ENCODE measurements around the gene STRN. TPM values are rescaled to one million over a fixed set of nuclear protein-coding genes. Genes with fewer than 3 reads are reported as not detected.
"Not testable (repeated sequence)": the region's sequence is repeated elsewhere in the genome, so short reads cannot be mapped to it uniquely, and the experiment has no call there.

Gene STRN
- total RNA-seq, 2 donors from 2014 or later = 23.1 to 34.2 TPM

DNA sequence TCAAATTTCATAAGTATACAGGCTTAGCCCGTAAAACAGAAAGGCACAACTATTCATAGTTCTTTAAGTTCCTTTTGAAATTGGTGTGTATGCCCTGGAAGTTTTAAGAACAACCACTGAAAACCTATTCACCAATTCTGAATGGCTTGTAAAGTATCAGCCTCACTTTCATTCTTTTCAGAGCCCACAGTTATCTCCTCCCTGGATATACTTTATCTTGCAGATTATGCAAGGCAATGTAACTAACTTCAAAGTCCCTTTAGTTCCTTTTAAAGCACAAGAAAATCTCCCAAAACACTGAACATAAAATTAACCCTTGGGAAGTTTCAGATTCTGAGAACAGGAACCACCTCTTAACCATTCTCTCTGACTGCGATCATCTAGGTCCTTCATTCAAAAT lies 1.1 kb downstream of the STRN start:
- intact Hi-C loops (cut with DNase I) = no loop called here
- no peak for DNase-seq (ENCODE audit: low spot score)

DNA sequence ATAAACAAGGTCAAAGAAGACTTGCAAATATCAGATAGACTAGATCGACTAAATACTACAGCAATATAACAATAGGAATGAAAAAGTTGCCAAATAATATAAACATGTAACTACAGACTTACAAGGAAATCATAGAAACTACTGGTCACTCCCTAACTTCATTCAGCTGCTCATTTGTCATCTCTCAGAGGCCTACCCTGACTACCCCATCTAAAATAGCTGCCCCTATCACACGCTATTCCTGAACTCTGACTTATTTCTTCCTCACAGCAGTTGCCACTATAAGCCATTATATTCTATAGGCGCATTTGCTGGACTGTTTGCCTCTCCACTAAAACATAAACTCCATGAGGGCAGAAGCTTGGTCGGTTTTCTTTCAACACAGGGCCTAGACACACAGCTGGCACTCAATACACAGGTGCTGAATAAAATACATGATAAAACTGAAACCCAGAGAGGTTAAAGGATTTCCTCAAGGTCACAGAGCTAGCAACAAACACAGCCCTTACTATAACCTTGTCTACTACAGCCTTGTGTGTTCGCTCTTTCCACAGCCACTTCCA lies 1.8 kb downstream of the STRN start:
- intact Hi-C loops (cut with DNase I) = no loop called here
- DNase-seq (ENCODE audit: low spot score) = no peak

DNA sequence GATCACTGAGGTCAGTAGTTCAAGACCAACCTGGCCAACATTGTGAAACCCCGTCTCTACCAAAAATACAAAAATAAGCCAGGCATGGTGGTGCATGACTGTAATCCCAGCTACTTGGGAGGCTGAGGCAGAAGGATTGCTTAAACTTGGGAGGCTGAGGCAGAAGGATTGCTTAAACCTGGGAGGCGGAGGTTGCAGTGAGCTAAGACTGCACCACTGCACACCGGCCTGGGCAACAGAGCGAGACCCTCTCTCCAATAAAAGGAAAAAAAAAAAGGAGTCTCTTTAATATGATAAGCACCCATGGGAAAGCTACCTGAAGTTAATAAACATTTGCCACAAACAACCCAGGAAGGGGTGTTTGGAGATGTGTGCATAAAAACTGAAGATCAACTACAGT lies 2.6 kb downstream of the STRN start:
- intact Hi-C loops (cut with DNase I) = no loop called here
- DNase-seq (ENCODE audit: low spot score) = no peak

DNA sequence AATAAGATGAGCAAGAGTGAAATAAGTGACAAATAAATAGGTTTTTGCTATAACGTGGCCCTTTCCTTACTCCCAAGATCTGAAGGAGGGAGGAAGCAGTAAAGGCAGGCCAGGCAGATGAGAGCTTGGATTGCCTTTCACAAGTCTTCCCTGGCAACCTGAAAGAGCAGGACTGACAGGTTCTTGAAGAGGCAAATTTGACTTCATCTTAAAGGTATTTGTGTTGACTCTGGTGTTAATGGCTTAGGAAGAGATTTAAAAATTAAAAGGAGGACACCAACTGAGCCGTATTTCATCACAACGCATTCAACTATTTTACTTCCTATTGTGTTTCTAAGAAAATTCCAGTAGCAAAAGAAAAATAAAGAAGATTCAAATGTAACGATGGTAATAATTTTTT lies 3.2 kb downstream of the STRN start:
- intact Hi-C loops (cut with DNase I) = no loop called here
- no peak for DNase-seq (ENCODE audit: low spot score)

DNA sequence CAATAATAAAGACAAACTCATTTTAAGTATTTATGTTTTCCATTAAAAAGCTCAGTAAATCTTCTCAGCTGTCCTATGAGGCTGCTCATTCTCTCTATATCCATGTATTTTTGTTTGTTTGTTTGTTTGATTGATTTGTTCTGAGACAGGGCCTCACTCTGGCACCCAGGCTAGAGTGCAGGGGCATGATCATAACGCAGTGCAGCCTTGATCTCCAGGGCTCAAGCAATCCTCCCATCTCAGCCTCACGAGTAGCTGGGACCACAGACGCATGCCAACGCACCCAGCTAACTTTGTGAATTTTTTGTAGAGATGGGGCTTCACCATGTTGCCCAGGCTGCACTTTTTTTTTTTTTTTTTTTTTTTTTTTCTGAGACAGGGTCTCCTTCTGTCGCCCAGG lies 5.6 kb downstream of the STRN start:
- no peak for DNase-seq (ENCODE audit: low spot score)
- intact Hi-C loops (cut with DNase I) = no loop called here

DNA sequence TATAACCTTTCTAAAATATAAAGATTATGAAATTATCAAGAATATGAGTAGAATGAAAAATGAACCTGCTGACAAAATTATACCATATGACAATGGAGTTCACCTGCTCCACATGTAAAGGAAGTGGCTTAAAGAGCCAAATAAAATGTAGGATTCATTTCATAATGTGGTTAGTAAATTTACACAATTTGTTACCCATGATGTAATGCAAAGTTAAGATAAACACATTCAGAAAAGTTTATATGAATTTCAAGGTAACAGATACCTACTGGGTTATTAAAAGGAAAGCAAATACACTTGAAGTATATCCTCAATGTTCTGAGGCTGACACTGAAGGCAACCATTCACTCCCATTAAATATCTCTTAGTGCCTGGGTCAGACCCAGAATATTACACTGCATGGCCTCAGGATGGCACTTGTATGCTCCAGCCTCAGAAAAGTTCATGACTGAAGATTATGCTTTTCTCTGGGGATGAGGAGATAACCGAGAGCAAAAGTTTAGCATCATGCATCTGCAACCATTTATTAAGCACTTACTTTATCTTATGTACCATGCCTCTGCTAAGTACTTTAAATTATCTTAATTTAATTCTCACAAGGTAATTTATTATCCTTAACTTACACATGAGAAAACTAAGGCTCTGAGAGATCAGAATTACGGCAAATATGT lies 6.2 kb downstream of the STRN start:
- intact Hi-C loops (cut with DNase I) = no loop called here
- DNase-seq (ENCODE audit: low spot score) = no peak

DNA sequence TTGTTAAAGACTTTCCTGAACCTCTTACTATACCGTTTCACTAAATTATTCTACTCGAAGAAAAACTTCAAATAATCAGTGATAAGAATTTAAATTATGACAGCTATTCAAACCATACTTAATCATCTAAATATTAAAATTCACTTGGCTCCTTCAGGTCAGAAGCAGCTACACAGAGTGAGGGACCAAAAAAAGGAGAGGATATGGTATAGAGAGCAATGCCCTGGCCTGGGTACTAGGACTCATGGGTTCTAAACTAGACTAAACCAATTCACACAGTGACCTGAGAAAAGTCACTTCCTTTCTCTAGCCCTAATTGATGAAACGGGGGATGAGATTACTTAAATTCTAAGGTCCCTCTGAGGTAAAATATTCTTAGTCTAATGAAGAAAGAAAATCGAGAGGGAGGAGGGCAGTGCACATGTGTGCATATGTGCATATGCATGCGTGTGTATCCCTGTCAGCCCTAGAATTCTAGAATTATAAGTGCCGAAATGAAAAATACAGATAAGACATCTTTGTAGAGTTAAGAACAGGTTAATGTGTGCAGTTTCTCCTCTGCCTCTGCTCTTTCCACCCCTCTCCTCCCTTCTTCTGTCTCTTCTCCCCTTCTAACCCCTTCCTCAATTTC lies 11.2 kb downstream of the STRN start:
- no peak for DNase-seq (ENCODE audit: low spot score)
- intact Hi-C loops (cut with DNase I) = no loop called here

DNA sequence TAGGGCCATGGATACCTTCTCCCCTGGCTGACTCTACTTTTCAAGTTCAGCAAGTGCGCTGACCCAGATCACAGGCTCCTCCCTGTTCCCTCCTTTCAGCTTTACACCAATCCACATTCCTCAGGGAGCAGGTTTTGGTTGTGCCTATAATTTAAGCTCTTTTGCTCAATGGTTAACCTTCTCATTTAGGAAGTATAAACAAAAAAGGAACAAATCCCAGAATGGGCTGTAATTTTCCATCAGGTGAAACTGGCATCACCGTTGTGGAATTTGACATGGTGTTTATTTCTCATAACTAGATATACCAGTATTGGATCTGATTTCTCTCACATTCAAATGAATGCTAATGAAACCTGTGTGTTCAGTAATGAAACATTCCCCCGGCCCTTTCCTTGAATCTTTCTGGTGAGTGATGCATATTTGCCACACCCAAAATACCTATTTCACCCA lies 13.6 kb downstream of the STRN start:
- no peak for DNase-seq (ENCODE audit: low spot score)
- intact Hi-C loops (cut with DNase I) = no loop called here

DNA sequence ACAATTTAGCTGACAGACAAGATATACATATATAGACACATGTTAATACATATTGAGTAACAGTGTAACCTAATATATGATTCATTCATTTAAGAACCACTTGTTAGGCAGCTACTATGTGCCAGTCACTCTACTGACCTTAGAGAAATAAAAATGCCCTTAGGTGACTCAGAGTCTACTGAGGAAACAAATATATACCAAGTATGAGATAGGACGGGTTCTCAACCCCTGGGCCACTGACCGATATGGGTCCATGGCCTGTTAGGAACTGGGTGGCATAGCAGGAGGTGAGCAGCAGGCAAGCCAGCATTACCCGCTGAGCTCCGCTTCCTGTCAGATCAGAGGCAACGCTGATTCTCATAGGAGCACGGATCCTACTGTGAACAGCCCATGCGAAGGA lies 14.8 kb downstream of the STRN start:
- DNase-seq (ENCODE audit: low spot score) = no peak
- intact Hi-C loops (cut with DNase I) = no loop called here

DNA sequence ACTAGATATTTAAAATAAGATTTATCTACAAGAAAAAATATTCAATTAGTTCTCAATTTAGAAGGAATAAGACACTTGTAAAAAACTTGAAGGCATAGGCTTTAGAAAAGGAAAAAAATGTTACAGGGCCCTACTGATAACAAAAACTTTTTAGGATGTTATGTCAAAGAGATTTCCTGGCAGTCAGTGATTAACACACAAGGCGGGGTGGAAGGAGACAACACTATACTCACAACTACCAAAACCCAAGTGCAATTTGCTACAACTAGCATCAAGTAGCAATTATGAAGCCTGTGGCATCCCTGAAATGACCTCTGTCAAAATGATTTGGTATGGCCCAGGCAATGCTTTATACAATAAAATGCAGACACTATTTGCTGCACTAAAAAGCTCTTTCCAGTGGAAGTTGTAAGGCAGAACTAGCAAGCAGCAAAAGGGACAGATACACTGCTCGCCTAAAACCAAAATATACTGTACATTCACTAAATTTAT lies 15.3 kb downstream of the STRN start:
- intact Hi-C loops (cut with DNase I) = no loop called here
- no peak for DNase-seq (ENCODE audit: low spot score)

DNA sequence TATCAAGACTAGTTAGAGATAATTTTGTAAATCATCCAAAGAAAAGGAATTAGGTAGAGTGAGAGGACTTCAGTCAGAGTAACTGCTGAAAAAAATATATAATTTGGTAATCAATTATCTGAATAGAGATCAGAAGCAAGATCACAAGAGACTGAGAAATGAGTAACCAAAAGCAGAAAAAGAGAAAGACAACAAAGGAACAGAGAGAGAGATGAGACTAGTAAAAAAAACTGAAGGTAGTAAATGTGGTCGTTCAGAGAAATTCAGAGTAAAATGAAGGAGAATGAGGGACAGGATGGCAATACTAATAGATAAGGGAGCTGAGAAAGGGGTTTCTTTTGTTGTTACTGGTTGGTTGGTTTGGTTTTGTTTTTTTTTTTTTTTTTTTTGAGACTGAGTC lies 16.5 kb downstream of the STRN start:
- DNase-seq (ENCODE audit: low spot score) = no peak
- intact Hi-C loops (cut with DNase I) = no loop called here

DNA sequence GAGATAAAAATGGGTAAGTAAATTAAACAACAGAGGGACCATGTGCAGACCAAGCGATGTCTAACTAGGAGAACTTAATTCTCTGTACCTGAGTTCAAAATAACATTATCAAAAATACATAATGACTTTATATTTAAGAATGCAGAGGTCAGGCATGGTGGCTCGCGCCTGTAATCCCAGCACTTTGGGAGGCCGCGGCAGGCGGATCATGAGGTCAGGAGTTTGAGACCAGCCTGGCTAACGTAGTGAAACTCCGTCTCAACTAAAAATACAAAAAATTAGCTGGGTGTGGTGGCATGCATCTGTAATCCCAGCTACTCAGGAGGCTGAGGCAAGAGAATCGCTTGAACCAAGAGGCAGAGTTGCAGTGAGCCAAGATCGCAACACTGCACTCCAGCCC lies 21.1 kb downstream of the STRN start:
- intact Hi-C loops (cut with DNase I); DNase-seq (ENCODE audit: low spot score): not testable (repeated sequence)

DNA sequence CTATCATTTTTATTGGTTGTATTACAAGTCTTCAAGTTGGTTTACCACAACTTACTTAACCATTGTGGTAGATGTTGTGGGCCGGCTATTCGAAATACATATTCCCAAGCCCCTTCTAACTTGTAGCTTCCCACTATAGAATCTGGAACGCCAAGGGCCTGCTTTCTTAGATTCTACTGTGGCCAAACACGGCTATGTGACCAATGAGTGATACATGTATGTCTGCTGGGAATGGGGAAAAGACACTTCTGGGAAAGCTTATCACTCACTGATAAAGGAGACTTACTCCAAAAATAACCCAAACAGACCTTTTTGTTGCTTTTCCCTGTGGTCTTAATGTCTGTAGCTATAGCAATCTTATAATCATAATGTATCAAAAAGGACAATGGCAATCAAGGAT lies 24.5 kb downstream of the STRN start:
- intact Hi-C loops (cut with DNase I) = no loop called here
- no peak for DNase-seq (ENCODE audit: low spot score)

DNA sequence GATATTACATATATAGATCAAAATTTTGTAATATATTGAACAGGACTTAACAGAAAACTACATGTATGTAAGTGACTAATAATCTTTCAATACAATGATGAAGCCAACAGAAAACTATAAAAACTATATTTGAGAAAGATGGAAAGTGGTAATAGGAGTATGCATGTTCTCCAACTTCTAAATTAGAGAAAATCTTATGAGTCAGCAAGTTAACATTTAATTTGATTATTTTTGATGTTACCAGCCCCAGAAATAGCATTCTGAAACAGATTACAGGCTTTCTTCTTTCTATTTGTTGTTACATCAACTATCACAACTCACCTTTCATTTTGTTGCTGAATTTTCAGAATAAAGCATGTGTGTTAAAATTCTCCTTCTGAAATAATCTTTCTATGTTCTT lies 29.8 kb downstream of the STRN start:
- intact Hi-C loops (cut with DNase I); DNase-seq (ENCODE audit: low spot score): not testable (repeated sequence)

DNA sequence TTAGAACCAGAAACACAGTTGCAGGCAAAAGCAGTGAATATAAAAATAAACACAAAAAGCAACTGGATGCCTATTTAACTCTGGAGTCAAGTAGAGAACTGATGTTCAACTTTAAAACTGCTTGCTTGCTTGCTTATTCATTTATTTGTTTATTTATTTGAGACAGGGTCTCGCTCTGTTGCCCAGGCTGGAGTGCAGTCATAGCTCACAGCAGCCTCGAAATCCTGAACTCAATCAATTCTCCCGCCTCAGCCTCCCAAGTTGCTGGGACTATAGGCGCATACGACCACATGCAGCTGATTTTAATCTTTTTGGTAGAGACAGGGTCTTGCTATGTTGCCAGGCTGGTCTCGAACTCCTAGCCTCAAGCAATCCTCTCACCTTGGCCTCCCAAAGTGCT lies 34.6 kb downstream of the STRN start:
- DNase-seq (ENCODE audit: low spot score); intact Hi-C loops (cut with DNase I): not testable (repeated sequence)

DNA sequence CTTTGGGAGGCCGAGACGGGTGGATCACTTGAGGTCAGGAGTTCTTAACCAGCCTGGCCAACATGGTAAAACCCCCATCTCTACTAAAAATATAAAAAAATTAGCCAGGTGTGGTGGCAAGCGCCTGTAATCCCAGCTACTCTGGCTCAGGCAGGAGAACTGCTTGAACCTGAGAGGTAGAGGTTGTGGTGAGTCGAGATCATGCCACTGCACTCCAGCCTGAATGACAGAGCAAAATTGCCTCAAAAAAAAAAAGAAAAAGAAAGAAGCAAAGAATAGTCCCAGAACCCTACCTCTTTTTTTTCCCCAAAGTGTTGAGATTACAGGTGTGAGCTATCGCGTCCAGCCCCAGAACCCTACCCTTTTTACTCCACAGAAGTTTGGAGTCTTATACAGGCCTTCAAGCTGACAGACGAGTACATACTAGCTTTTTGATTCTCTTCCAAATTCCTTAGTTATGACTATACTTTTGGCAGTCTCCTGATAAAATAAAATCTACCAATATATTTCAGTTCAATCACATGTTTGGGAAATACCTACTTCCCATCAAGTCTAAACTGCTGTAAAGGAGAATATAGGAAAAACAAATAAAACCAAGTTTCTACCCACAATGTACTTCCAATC lies 35.4 kb downstream of the STRN start:
- DNase-seq (ENCODE audit: low spot score); intact Hi-C loops (cut with DNase I): not testable (repeated sequence)

DNA sequence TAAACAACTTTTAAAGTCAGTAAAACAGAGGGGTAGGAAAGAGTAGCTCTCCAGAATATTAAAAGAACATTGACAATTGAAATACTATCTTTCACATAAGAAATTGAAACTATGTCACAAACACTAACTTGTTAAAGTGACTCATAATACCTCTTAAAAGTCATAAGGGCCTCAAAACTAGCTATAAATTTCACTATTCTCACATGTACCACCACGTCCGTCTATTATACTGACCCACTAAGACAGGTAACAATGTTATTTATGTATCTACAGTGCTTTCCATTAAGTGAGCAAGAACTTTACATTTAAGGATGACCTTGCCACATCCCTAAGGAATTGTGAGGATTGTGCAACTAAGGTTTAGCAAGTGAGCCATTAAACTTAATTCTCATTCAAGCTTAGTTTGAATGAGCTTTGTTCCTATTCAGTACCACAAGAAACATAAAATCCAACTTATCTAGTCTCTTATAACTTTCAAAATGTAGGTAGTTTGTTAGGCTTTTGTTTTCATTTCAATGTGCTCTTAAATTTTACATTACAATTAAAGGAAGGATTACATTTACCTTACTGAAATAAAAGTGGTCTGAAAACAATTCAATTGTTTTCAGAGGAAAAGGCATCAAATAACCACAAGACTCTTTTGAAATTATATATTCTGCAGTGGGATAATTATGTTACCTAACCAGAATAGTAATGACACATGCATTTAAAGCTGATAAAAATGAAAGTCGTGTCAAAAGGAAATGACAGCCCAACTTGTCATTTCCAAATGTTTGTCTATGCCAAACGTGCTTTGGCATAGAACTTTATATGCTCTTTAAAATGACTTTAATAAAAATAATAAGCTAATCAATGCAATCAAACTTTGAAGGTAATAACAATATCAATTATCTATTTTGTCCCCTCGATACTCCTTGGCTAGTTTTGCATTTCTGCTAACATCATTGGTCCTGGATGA lies 39.9 kb downstream of the STRN start:
- intact Hi-C loops (cut with DNase I); DNase-seq (ENCODE audit: low spot score): not testable (repeated sequence)

DNA sequence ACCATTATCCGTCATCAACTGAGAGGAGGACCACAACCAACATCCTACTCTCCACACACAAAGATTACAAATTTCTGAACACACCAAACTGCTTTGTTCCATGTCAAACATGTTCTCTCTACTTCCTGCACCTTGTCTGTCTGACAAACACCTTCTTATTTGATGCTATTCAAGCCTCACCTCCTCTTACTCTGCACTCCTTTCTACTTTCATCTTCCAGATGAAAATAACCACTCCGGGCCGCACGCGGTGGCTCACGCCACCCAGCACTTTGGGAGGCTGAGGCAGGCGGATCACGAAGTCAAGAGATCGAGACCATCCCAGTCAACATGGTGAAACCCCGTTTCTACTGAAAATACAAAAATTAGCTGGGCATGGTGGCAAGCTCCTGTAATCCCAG lies 43.7 kb downstream of the STRN start:
- peak; percentile 50 for DNase-seq (ENCODE audit: low spot score)
- intact Hi-C loops (cut with DNase I) = not testable (repeated sequence)

DNA sequence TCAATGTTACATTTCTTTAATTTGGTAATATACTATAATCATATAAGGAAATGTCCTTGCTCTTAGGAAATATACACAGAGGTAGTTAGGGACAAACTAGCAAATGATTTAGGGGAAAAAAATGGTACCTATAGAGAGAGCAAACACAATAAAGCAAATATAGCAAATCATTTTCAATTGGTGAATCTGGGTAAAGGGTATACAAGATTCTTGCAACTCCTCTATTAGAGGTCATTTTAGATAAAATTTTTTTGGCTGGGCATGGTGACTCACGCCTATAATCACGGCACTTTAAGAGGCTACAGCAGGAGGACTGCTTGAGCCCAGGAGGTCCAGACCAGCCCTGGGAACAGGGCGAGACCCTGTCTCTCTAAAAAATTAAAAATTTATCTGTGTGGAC lies 44.4 kb downstream of the STRN start:
- intact Hi-C loops (cut with DNase I) = no loop called here
- DNase-seq (ENCODE audit: low spot score) = no peak
